Measurements from ENCODE around the gene CHTF8. TPM values are rescaled to one million over a fixed set of nuclear protein-coding genes. Genes with fewer than 3 reads are reported as not detected.

CHTF8 gene
- total and polyA plus RNA-seq, 10 of the 15 experiments (the other 5 are each of a cell fraction or from before 2014, with no cell fraction given), result 18.5 to 159 (median 102) TPM

- Histone ChIP-seq H3K79me2 (ENCODE audit: control insufficient read depth, insufficient read depth, low read length) (no peaks in the 10 kb centered on the region), H3K27ac (ENCODE audit: control insufficient read depth, insufficient read depth) (no peak overlapping the region), H3K27me3 (replicated peaks in 1 of 2; ENCODE audit: control insufficient read depth in 2 of 2, insufficient read depth in 2 of 2, low read length in 1 of 2) (no peaks in the 10 kb centered on the region), H3K36me3 (ENCODE audit: control insufficient read depth in 2 of 2, insufficient read depth in 2 of 2, low read length in 1 of 2) (peaks cover 9 to 15% of the 10 kb centered on the region in 2 experiments), H3K9ac (ENCODE audit: control insufficient read depth, insufficient read depth, low read length) (no peak overlapping the region), H3K4me2 (ENCODE audit: control insufficient read depth, insufficient read depth) (no peak overlapping the region), H2AFZ (ENCODE audit: control insufficient read depth, low read depth, low read length) (no peak overlapping the region), H3K4me1 (ENCODE audit: control insufficient read depth, insufficient read depth, low read length) (peaks cover 11% of the 10 kb centered on the region), H4K20me1 (ENCODE audit: control insufficient read depth, insufficient read depth) (no peaks in the 10 kb centered on the region; the same call in 1 of the 2 replicates), H3K4me3 (no peak overlapping the region), H3K9me3 (replicated peaks; ENCODE audit: control insufficient read depth, insufficient read depth, low read length) (no peaks in the 10 kb centered on the region)
- WGBS (ENCODE audit: insufficient coverage, insufficient replicate concordance, low lambda C conversion rate, missing lambda C conversion rate), result 95% methylated on average over 6 of the region's 6 CpGs
- RAD21 ChIA-PET (ENCODE audit: unreplicated experiment), result no interaction called here
- SMC1A ChIA-PET (ENCODE audit: uncharacterized antibody, unreplicated experiment), result interaction anchor here (1.2 to 1.3 kb wide), 3 partner anchors 10 to 116 kb away, joined by 3 to 4 read pairs (median 3); no protein-coding TSS in a partner anchor
- no peak for FAIRE-seq
- intact Hi-C loops (cut with micrococcal nuclease; ENCODE audit: unreplicated experiment) (no loop called here), in situ Hi-C loops (cut with MboI) (no loop called here)
- ATAC-seq, result no peak
- POLR2A ChIA-PET, result interaction anchor here (0.6 kb wide), 1 partner anchor 22 kb away, joined by 3 read pairs; no protein-coding TSS in a partner anchor
- CTCF ChIA-PET, result interaction anchor here (0.6 to 1.8 kb wide), 3 partner anchors 42 to 725 kb away, joined by 3 to 6 read pairs (median 3); no protein-coding TSS in a partner anchor
- BruUV-seq (replicated peaks), result no TSS peak
- no peak for TF ChIP-seq SKIL (IDR thresholded peaks at IDR 0.05; ENCODE audit: low read depth, poor library complexity, severe bottlenecking)
- no peak for TF ChIP-seq BCL3 (IDR thresholded peaks at IDR 0.05; ENCODE audit: borderline replicate concordance, insufficient read depth, low read depth, low read length, poor library complexity, severe bottlenecking)
- DNase-seq (ENCODE audit: low read depth, low spot score), result no peak
Observed at GRCh38 chr16:69169607-69170352, 37.4 kb upstream of the CHTF8 start.

Data from GM12878 (cell line).